GM06990 (cell line): ENCODE results near the gene GRIA1.

Experiments used
- DNase-seq: peaks from one replicate; pipeline ENCODE4 v3.0.0-alpha.2; 2011; ENCODE audit not compliant: insufficient read length; ENCODE audit errors: extremely low read depth
- H3K27me3 ChIP-seq: replicated peaks from 2 replicates; pipeline ENCODE4 v1.6.0; 2011; ENCODE audit warnings: low read length; ENCODE audit not compliant: control insufficient read depth, insufficient read depth
- H3K36me3 ChIP-seq: 2 replicates; pipeline ENCODE4 v1.5.1; 2011; ENCODE audit warnings: low read length; ENCODE audit not compliant: control insufficient read depth, insufficient read depth
- H3K4me3 ChIP-seq: replicated peaks from 2 replicates; pipeline ENCODE4 v1.5.1; 2011; ENCODE audit warnings: low read depth, mild to moderate bottlenecking, control low read depth, low read length
- CTCF ChIP-seq: IDR thresholded peaks from 2 replicates; pipeline ENCODE4 v1.5.1; 2011; ENCODE audit warnings: low read length, control low read depth, mild to moderate bottlenecking, inconsistent platforms; ENCODE audit not compliant: insufficient read depth, poor library complexity, severe bottlenecking

The GRIA1 gene

GRCh38 chr5:153572411-153573145 lies 82.1 kb downstream of the GRIA1 start:
- Histone ChIP-seq H3K36me3 (no peaks in the 10 kb centered on the region), H3K4me3 (no peak overlapping the region), H3K27me3 (no peaks in the 10 kb centered on the region)
- no peak for TF ChIP-seq CTCF
- no peak for DNase-seq

- Histone ChIP-seq H3K27me3 (no peaks in the 10 kb centered on the region), H3K36me3 (no peaks in the 10 kb centered on the region), H3K4me3 (no peak overlapping the region)
- no peak for DNase-seq
- no peak for TF ChIP-seq CTCF
These were observed 83.0 kb downstream of the GRIA1 start for GRCh38 chr5:153573326-153574033.

GRCh38 chr5:153584126-153584959 lies 93.9 kb downstream of the GRIA1 start:
- Histone ChIP-seq H3K36me3 (no peaks in the 10 kb centered on the region), H3K4me3 (no peak overlapping the region), H3K27me3 (no peaks in the 10 kb centered on the region; the same call in none of the 2 replicates)
- no peak for TF ChIP-seq CTCF
- no peak for DNase-seq

GRCh38 chr5:153584960-153585359 lies 94.5 kb downstream of the GRIA1 start:
- Histone ChIP-seq H3K4me3 (no peak overlapping the region), H3K36me3 (no peaks in the 10 kb centered on the region), H3K27me3 (no peaks in the 10 kb centered on the region; the same call in none of the 2 replicates)
- no peak for TF ChIP-seq CTCF
- no peak for DNase-seq

GRCh38 chr5:153585622-153586277 lies 95.3 kb downstream of the GRIA1 start:
- no peaks in the 10 kb centered on the region for H3K36me3 ChIP-seq
- DNase-seq = no peak
- no peaks in the 10 kb centered on the region; the same call in 1 of the 2 replicates for H3K27me3 ChIP-seq
- no peak overlapping the region for H3K4me3 ChIP-seq
- TF ChIP-seq CTCF = no peak
